ENCODE data around the gene DUOX1. TPM values are rescaled to one million over a fixed set of nuclear protein-coding genes. Genes with fewer than 3 reads are reported as not detected.
A peak's percentile ranks its signal among the peaks of the same experiment; 100 is the strongest.

The DUOX1 gene
- polyA plus RNA-seq, 1 donor (not counting 4 experiments of a cell fraction or from before 2014, with no cell fraction given) = 16.3 TPM

- H3K4me3 ChIP-seq (ENCODE audit: control insufficient read depth in 2 of 3, extremely low read depth in 1 of 3, insufficient read depth in 2 of 3, low read depth in 1 of 3, low read length in 3 of 3) = peak overlapping the region in 2 of 3 experiments; percentile 19 to 40
- H3K27ac ChIP-seq (ENCODE audit: control insufficient read depth, insufficient read depth, low read length) = no peak overlapping the region
- H3K27me3 ChIP-seq (ENCODE audit: control insufficient read depth, extremely low read depth, insufficient read depth, low read length) = peaks cover 83% of the 10 kb centered on the region
- H3K4me2 ChIP-seq (ENCODE audit: control insufficient read depth, extremely low read depth, insufficient read depth, low read depth, low read length) = peak overlapping the region; percentile 73
- dilution Hi-C loops (cut with MboI; ENCODE audit: extremely low pct_ligation_motif_present, low sequenced_read_pairs) = no loop called here
- no peak overlapping the region for H3K9ac ChIP-seq (ENCODE audit: control insufficient read depth, extremely low read depth, insufficient read depth, low read length)
- DNase-seq (ENCODE audit: low read depth, low spot score) = no peak
- FAIRE-seq = no peak
- H3K79me2 ChIP-seq (ENCODE audit: control insufficient read depth, insufficient read depth, low read length) = no peaks in the 10 kb centered on the region
- H3K4me1 ChIP-seq (ENCODE audit: control insufficient read depth, extremely low read depth, insufficient read depth, low read length) = peaks cover 14% of the 10 kb centered on the region
- H3K36me3 ChIP-seq (ENCODE audit: control insufficient read depth in 2 of 2, extremely low read depth in 1 of 2, insufficient read depth in 2 of 2, low read length in 2 of 2) = no peaks in the 10 kb centered on the region
- no peaks in the 10 kb centered on the region for H3K9me1 ChIP-seq (ENCODE audit: control insufficient read depth, extremely low read depth, insufficient read depth, low read length)
- H4K20me1 ChIP-seq (ENCODE audit: control insufficient read depth, extremely low read depth, insufficient read depth, low read length) = peaks cover 5% of the 10 kb centered on the region
- TF ChIP-seq, protein P1, sequence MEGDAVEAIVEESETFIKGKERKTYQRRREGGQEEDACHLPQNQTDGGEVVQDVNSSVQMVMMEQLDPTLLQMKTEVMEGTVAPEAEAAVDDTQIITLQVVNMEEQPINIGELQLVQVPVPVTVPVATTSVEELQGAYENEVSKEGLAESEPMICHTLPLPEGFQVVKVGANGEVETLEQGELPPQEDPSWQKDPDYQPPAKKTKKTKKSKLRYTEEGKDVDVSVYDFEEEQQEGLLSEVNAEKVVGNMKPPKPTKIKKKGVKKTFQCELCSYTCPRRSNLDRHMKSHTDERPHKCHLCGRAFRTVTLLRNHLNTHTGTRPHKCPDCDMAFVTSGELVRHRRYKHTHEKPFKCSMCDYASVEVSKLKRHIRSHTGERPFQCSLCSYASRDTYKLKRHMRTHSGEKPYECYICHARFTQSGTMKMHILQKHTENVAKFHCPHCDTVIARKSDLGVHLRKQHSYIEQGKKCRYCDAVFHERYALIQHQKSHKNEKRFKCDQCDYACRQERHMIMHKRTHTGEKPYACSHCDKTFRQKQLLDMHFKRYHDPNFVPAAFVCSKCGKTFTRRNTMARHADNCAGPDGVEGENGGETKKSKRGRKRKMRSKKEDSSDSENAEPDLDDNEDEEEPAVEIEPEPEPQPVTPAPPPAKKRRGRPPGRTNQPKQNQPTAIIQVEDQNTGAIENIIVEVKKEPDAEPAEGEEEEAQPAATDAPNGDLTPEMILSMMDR (optimal IDR thresholded peaks at IDR 0.05 in 1 of 3, IDR thresholded peaks at IDR 0.05 in 1 of 3, conservative IDR thresholded peaks at IDR 0.05 in 1 of 3; ENCODE audit: extremely low read depth in 1 of 3, insufficient read depth in 2 of 3, low read length in 3 of 3) = no peak
- peak; percentile 72 for TF ChIP-seq EZH2 (IDR thresholded peaks at IDR 0.05; ENCODE audit: low read length)
- H2AFZ ChIP-seq (ENCODE audit: control insufficient read depth, low read length) = peak overlapping the region; percentile 30
- H3K9me3 ChIP-seq (ENCODE audit: control insufficient read depth, low read depth, low read length) = no peaks in the 10 kb centered on the region
Measured at GRCh38 chr15:45112591-45113379, 17.0 kb upstream of the DUOX1 start.

GRCh38 chr15:45113380-45113990, 16.3 kb upstream of the DUOX1 start:
- Histone ChIP-seq H3K9me3 (ENCODE audit: control insufficient read depth, low read depth, low read length) (no peaks in the 10 kb centered on the region), H3K9me1 (ENCODE audit: control insufficient read depth, extremely low read depth, insufficient read depth, low read length) (no peaks in the 10 kb centered on the region), H3K4me2 (ENCODE audit: control insufficient read depth, extremely low read depth, insufficient read depth, low read depth, low read length) (peak overlapping the region; percentile 73), H3K27me3 (ENCODE audit: control insufficient read depth, extremely low read depth, insufficient read depth, low read length) (peaks cover 81% of the 10 kb centered on the region), H3K4me1 (ENCODE audit: control insufficient read depth, extremely low read depth, insufficient read depth, low read length) (peaks cover 14% of the 10 kb centered on the region), H3K9ac (ENCODE audit: control insufficient read depth, extremely low read depth, insufficient read depth, low read length) (no peak overlapping the region), H3K79me2 (ENCODE audit: control insufficient read depth, insufficient read depth, low read length) (no peaks in the 10 kb centered on the region), H3K36me3 (ENCODE audit: control insufficient read depth in 2 of 2, extremely low read depth in 1 of 2, insufficient read depth in 2 of 2, low read length in 2 of 2) (no peaks in the 10 kb centered on the region), H3K27ac (ENCODE audit: control insufficient read depth, insufficient read depth, low read length) (no peak overlapping the region), H4K20me1 (ENCODE audit: control insufficient read depth, extremely low read depth, insufficient read depth, low read length) (peaks cover 5% of the 10 kb centered on the region), H2AFZ (ENCODE audit: control insufficient read depth, low read length) (no peak overlapping the region), H3K4me3 (ENCODE audit: control insufficient read depth in 2 of 3, extremely low read depth in 1 of 3, insufficient read depth in 2 of 3, low read depth in 1 of 3, low read length in 3 of 3) (no peak overlapping the region)
- DNase-seq (ENCODE audit: low read depth, low spot score) (no peak), FAIRE-seq (no peak)
- TF ChIP-seq EZH2 (IDR thresholded peaks at IDR 0.05; ENCODE audit: low read length) = no peak
- TF ChIP-seq, protein P1 (optimal IDR thresholded peaks at IDR 0.05 in 1 of 3, IDR thresholded peaks at IDR 0.05 in 1 of 3, conservative IDR thresholded peaks at IDR 0.05 in 1 of 3; ENCODE audit: extremely low read depth in 1 of 3, insufficient read depth in 2 of 3, low read length in 3 of 3) = no peak
- dilution Hi-C loops (cut with MboI; ENCODE audit: extremely low pct_ligation_motif_present, low sequenced_read_pairs) = no loop called here

Data from keratinocyte (primary cell).